GM21529 (cell line): ENCODE data around the gene ZBTB43.

Experiments used
- ATAC-seq: cut with Tn5 transposase; IDR thresholded peaks from one replicate; pipeline ENCODE4 v1.9.1; 2021; ENCODE audit not compliant: unreplicated experiment

Gene ZBTB43

DNA sequence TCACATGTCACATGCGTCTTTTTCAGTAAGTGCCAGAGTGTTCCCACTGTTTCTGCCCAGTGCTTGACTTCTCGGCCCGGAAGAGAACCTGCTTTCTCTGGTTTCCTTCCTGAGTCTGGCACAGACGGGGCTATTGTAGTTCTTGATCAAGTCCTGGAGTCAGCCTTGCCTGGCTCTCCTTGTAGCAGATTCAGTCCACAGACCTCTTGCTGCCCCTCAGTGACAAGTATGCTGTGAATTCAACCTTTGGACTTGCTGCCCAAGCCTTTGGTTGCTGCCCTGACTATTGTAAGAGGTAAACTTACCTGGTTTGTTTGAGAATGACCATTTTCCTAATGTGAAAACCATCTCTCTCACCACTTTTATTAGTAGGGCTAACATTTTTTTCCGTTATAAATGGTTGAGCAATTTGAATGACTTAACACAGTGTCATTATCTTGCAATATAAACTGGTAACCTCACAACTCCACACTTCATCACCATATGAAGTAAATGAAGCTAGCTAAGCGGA, 80.3 kb downstream of the ZBTB43 start:
- no peak for ATAC-seq

DNA sequence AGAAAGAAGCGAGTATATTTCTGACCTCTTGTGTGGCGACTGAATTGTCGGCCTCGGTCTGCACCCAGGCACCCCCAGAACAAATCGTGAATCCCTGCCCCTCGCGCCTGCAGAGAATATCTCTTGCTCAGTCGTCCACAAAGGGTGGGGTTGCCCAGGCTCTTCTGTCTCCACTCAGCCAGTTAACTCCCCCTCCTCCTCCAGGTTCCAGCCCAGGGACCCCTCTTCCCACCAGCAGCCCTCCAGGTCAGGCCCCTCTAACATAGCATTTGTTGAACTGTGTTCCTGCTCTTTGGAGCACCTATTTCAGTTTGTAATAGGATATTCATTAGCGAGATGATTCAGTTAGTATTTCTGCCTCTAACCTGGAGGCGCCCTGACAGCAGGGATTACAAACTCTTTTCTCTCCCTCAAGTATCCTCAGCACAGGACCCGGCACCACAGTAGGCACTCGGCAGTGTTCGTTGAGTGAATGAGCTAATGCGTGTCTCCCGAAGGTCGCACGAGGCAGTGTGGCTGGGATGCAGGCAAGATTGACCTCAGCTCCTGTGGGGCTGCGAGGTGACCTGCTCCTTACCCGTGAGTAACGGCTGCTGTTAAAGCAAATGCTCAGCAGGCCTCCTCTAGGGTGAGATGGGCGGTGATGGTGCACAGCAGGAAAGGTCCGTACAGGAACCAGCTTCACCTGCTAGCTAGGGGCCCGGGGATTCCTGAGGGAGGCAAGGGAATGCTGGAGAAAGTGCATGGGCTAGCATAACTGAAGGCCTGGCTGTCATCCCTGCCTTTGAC, 81.4 kb downstream of the ZBTB43 start:
- no peak for ATAC-seq

DNA sequence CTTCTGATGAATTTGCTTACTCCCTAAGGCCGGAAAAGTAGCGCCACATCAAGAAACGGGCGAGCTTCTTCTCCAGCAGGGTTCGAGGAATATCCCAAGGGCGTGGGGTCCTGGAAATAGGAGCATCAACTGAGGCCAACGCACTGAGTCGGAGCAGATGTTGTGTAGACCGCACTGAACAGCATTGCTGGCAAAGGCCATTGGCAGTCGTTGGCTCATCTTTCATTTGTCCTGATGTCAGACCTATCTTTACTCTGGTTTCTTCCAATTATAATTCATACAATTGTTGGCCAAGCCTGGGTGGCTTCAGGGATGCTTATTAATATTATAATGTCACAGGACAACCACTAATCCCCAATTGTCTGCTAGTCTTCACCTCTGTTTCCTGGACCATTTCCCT, 82.1 kb downstream of the ZBTB43 start:
- no peak for ATAC-seq
